GM18498 (cell line): ENCODE measurements around the gene NAPG.
"Not testable (repeated sequence)": the region's sequence is repeated elsewhere in the genome, so short reads cannot be mapped to it uniquely, and the experiment has no call there.

Experiments
- ATAC-seq: cut with Tn5 transposase; IDR thresholded peaks from one replicate; pipeline ENCODE4 v1.9.1; 2021; ENCODE audit warnings: mild to moderate bottlenecking, moderate library complexity; ENCODE audit not compliant: unreplicated experiment

NAPG gene

GRCh38 chr18:10577842-10578572 lies 52.2 kb downstream of the NAPG start:
- not testable (repeated sequence) for ATAC-seq

GRCh38 chr18:10578573-10578899 lies 52.7 kb downstream of the NAPG start:
- not testable (repeated sequence) for ATAC-seq

GRCh38 chr18:10579079-10579867 lies 53.4 kb downstream of the NAPG start:
- no peak for ATAC-seq

GRCh38 chr18:10580215-10580614 lies 54.4 kb downstream of the NAPG start:
- ATAC-seq: no peak

GRCh38 chr18:10585260-10585659 lies 59.4 kb downstream of the NAPG start:
- ATAC-seq: no peak

GRCh38 chr18:10588975-10589374 lies 63.1 kb downstream of the NAPG start:
- ATAC-seq: no peak

- no peak for ATAC-seq
Measured at GRCh38 chr18:10590412-10590811, 64.6 kb downstream of the NAPG start.

GRCh38 chr18:10591896-10592295 lies 66.1 kb downstream of the NAPG start:
- no peak for ATAC-seq

- not testable (repeated sequence) for ATAC-seq
Measured at GRCh38 chr18:10593366-10594022, 67.7 kb downstream of the NAPG start.

GRCh38 chr18:10595917-10596316 lies 70.1 kb downstream of the NAPG start:
- ATAC-seq: not testable (repeated sequence)

GRCh38 chr18:10597695-10598094 lies 71.9 kb downstream of the NAPG start:
- ATAC-seq: not testable (repeated sequence)

- ATAC-seq: not testable (repeated sequence)
Measured at GRCh38 chr18:10600701-10601100, 74.9 kb downstream of the NAPG start.
